IMR-90 (cell line): ENCODE data around the gene NOX3. TPM values are rescaled to one million over a fixed set of nuclear protein-coding genes. Genes with fewer than 3 reads are reported as not detected.

ENCODE experiments used
- ATAC-seq: fragments of 200-7000 bp; cut with Tn5 transposase; 2 replicates; pipeline ENCODE4 v1.9.1; 2020; ENCODE audit warnings: low read depth, mild to moderate bottlenecking, moderate library complexity
- BruUV-seq: library from RNA; stranded (reverse); fragments of 400-500 nt; replicated peaks from 2 replicates; lab custom pipeline; 2021; lab: Mats Ljungman, UMichigan
- CTCF ChIA-PET: fragments of 300-600 bp; formaldehyde crosslinking; extraction: SDS; loops from one replicate; lab custom pipeline; 2021; ENCODE audit warnings: antibody characterized with exemption; lab: Yijun Ruan, JAX
- POLR2A ChIA-PET: fragments of 300-600 bp; sonication (Branson Sonifier 250); formaldehyde crosslinking; loops from one replicate; lab custom pipeline; 2022; ENCODE audit warnings: antibody characterized with exemption; ENCODE audit not compliant: unreplicated experiment; lab: Charles Lee
- DNase-seq: peaks from one replicate; pipeline ENCODE4 v3.0.0; 2013
- H2AFZ ChIP-seq: replicated peaks from 2 replicates; pipeline ENCODE3; 2013; ENCODE audit warnings: low read length, mild to moderate bottlenecking; ENCODE audit not compliant: poor library complexity
- H2AK5ac ChIP-seq: 2 replicates; pipeline ENCODE4 v1.6.1; 2013; ENCODE audit warnings: low read depth, low read length, inconsistent platforms
- H2AK9ac ChIP-seq: replicated peaks from 2 replicates; pipeline ENCODE3; 2013; ENCODE audit warnings: mild to moderate bottlenecking, low read depth, low read length, moderate library complexity; ENCODE audit not compliant: poor library complexity
- H2BK120ac ChIP-seq: 2 replicates; pipeline ENCODE4 v1.6.1; 2013; ENCODE audit warnings: low read depth, low read length, inconsistent platforms
- H2BK15ac ChIP-seq: 3 replicates; pipeline ENCODE4 v1.6.1; 2013; ENCODE audit warnings: low read depth, low read length, inconsistent platforms
- H2BK20ac ChIP-seq: 2 replicates; pipeline ENCODE4 v1.6.1; 2013; ENCODE audit warnings: low read depth, mild to moderate bottlenecking, inconsistent platforms, low read length, moderate library complexity
- H2BK5ac ChIP-seq: 2 replicates; pipeline ENCODE4 v1.6.1; 2013; ENCODE audit warnings: mild to moderate bottlenecking, low read depth, low read length, inconsistent platforms; ENCODE audit not compliant: poor library complexity, severe bottlenecking
- H3K14ac ChIP-seq: replicated peaks from 2 replicates; pipeline ENCODE4 v1.6.1; 2013; ENCODE audit warnings: low read depth, low read length, inconsistent platforms
- H3K18ac ChIP-seq: 2 replicates; pipeline ENCODE4 v1.6.1; 2013; ENCODE audit warnings: low read depth, low read length, control low read depth
- H3K23ac ChIP-seq: 2 replicates; pipeline ENCODE4 v1.6.1; 2013; ENCODE audit warnings: low read depth, low read length, inconsistent platforms
- H3K27ac ChIP-seq: 2 replicates; pipeline ENCODE4 v1.5.1; 2013; ENCODE audit warnings: mild to moderate bottlenecking, control low read depth, low read length; ENCODE audit not compliant: insufficient read depth
- H3K27me3 ChIP-seq: 2 replicates; pipeline ENCODE4 v1.6.1; 2013; ENCODE audit warnings: low read length; ENCODE audit not compliant: control insufficient read depth, insufficient read depth
- H3K36me3 ChIP-seq: 2 replicates; pipeline ENCODE4 v1.6.1; 2013; ENCODE audit warnings: low read length, mixed read lengths; ENCODE audit not compliant: control insufficient read depth, insufficient read depth
- H3K4ac ChIP-seq: 2 replicates; pipeline ENCODE4 v1.6.1; 2013; ENCODE audit warnings: low read depth, low read length, inconsistent platforms
- H3K4me1 ChIP-seq: 2 replicates; pipeline ENCODE4 v1.6.1; 2013; ENCODE audit warnings: low read length, mixed read lengths; ENCODE audit not compliant: control insufficient read depth, insufficient read depth
- H3K4me2 ChIP-seq: 2 replicates; pipeline ENCODE4 v1.6.1; 2013; ENCODE audit warnings: low read depth, mild to moderate bottlenecking, control low read depth, low read length, moderate library complexity
- H3K4me3 ChIP-seq: 2 replicates; pipeline ENCODE4 v1.5.1; 2013; ENCODE audit warnings: low read depth, mild to moderate bottlenecking, control low read depth, low read length, moderate library complexity; ENCODE audit not compliant: insufficient read depth
- H3K56ac ChIP-seq: 2 replicates; pipeline ENCODE4 v1.6.1; 2013; ENCODE audit warnings: low read length, inconsistent platforms; ENCODE audit not compliant: insufficient read depth; ENCODE audit errors: extremely low read depth
- H3K79me1 ChIP-seq, 2 experiments: 2 replicates each; pipeline ENCODE4 v1.6.1; 2013; ENCODE audit warnings: low read length in 2 of 2, inconsistent platforms in 1 of 2, low read depth in 1 of 2
- H3K9ac ChIP-seq: 2 replicates; pipeline ENCODE4 v1.6.1; 2013; ENCODE audit warnings: low read depth, low read length, control low read depth
- H3K9me1 ChIP-seq: 2 replicates; pipeline ENCODE4 v1.6.1; 2013; ENCODE audit warnings: low read length, inconsistent platforms; ENCODE audit not compliant: insufficient read depth
- H3K9me3 ChIP-seq: 2 replicates; pipeline ENCODE4 v1.6.1; 2013; ENCODE audit warnings: low read length; ENCODE audit not compliant: control insufficient read depth, insufficient read depth
- H4K20me1 ChIP-seq: 2 replicates; pipeline ENCODE4 v1.6.1; 2013; ENCODE audit warnings: low read length, inconsistent platforms; ENCODE audit not compliant: insufficient read depth
- H4K5ac ChIP-seq: 2 replicates; pipeline ENCODE4 v1.6.1; 2013; ENCODE audit warnings: mild to moderate bottlenecking, low read depth, low read length, control low read depth
- H4K8ac ChIP-seq, 2 experiments: 2 replicates each; pipeline ENCODE4 v1.6.1; 2013; ENCODE audit warnings: low read depth in 2 of 2, low read length in 2 of 2, control low read depth in 1 of 2, inconsistent platforms in 1 of 2
- H4K91ac ChIP-seq: 2 replicates; pipeline ENCODE4 v1.6.1; 2013; ENCODE audit warnings: low read depth, low read length, inconsistent platforms; ENCODE audit not compliant: insufficient read depth
- BHLHE40 ChIP-seq: fragments of 150-350 bp; IDR thresholded peaks from 2 replicates; pipeline ENCODE4 v1.6.1; 2016; ENCODE audit warnings: mild to moderate bottlenecking, low read depth, low read length
- CEBPB ChIP-seq: IDR thresholded peaks from 2 replicates; pipeline ENCODE4 v1.6.1; 2012; ENCODE audit warnings: low read depth, low read length, improper control_type of control experiment
- CHD1 ChIP-seq: IDR thresholded peaks from 2 replicates; pipeline ENCODE4 v1.6.1; 2012; ENCODE audit warnings: low read depth, low read length, improper control_type of control experiment
- CTCF ChIP-seq: conservative IDR thresholded peaks from 2 replicates; pipeline ENCODE4 v1.5.1; 2012; ENCODE audit warnings: mild to moderate bottlenecking, low read depth, low read length, improper control_type of control experiment
- ELK1 ChIP-seq: fragments of 150-350 bp; IDR thresholded peaks from 2 replicates; pipeline ENCODE4 v1.6.1; 2016; ENCODE audit warnings: low read depth, mild to moderate bottlenecking, low read length, moderate library complexity, borderline replicate concordance
- FOS ChIP-seq: fragments of 150-350 bp; IDR thresholded peaks from 2 replicates; pipeline ENCODE4 v1.6.1; 2016; ENCODE audit warnings: low read depth, low read length
- MAFK ChIP-seq: IDR thresholded peaks from 2 replicates; pipeline ENCODE4 v1.6.1; 2012; ENCODE audit warnings: low read depth, low read length, improper control_type of control experiment
- MAZ ChIP-seq: IDR thresholded peaks from 2 replicates; pipeline ENCODE4 v1.6.1; 2012; ENCODE audit warnings: low read depth, mild to moderate bottlenecking, low read length, improper control_type of control experiment, moderate library complexity, borderline replicate concordance
- MXI1 ChIP-seq: IDR thresholded peaks from 2 replicates; pipeline ENCODE4 v1.6.1; 2012; ENCODE audit warnings: low read depth, mild to moderate bottlenecking, low read length, moderate library complexity, borderline replicate concordance
- NFE2L2 ChIP-seq: fragments of 150-350 bp; IDR thresholded peaks from 2 replicates; pipeline ENCODE4 v1.6.1; 2016; ENCODE audit warnings: low read depth, mild to moderate bottlenecking, low read length
- POLR2A ChIP-seq: IDR thresholded peaks from 2 replicates; pipeline ENCODE4 v1.6.1; 2012; ENCODE audit warnings: mild to moderate bottlenecking, low read depth, low read length
- RAD21 ChIP-seq: IDR thresholded peaks from 2 replicates; pipeline ENCODE4 v1.6.1; 2012; ENCODE audit warnings: low read length, improper control_type of control experiment
- RCOR1 ChIP-seq: IDR thresholded peaks from 2 replicates; pipeline ENCODE4 v1.6.1; 2012; ENCODE audit warnings: mild to moderate bottlenecking, low read length, improper control_type of control experiment; ENCODE audit not compliant: insufficient replicate concordance
- RFX5 ChIP-seq: IDR thresholded peaks from 2 replicates; pipeline ENCODE4 v1.8.0; 2012; ENCODE audit warnings: low read depth, mild to moderate bottlenecking, low read length, moderate library complexity
- SMC3 ChIP-seq: fragments of 150-350 bp; IDR thresholded peaks from 2 replicates; pipeline ENCODE4 v1.6.1; 2016; ENCODE audit warnings: low read depth, mild to moderate bottlenecking, antibody characterized with exemption, low read length, moderate library complexity
- WGBS, 2 experiments: methylation state at CpG; one replicate each; pipeline versions ENCODE4 v1.1.5 to v1.1.7; 2013; ENCODE audit warnings: missing lambda C conversion rate in 2 of 2; ENCODE audit not compliant: insufficient read length in 1 of 2; ENCODE audit errors: extremely low coverage in 2 of 2; 5-methylcytosine and 5-hydroxymethylcytosine counted together
- dilution Hi-C: fragments of 300-500 bp; cut with HindIII; formaldehyde crosslinking; loops from one replicate; pipeline ENCODE4 v1.14.3; 2018; ENCODE audit warnings: low sequenced_read_pairs; ENCODE audit not compliant: unreplicated experiment
- in situ Hi-C: fragments of 300-500 bp; cut with MboI; formaldehyde crosslinking; loops from 3 replicates; pipeline ENCODE4 v1.14.3; 2019; ENCODE audit warnings: low sequenced_read_pairs, inconsistent platforms, mixed read lengths
- intact Hi-C: fragments of 100-400 bp; cut with micrococcal nuclease; formaldehyde crosslinking; loops from 2 replicates; pipeline ENCODE4 v1.10.0; 2022
- polyA plus RNA-seq, 3 experiments: library from polyadenylated mRNA; depleted of rRNA; stranded (reverse); fragments of >200 nt; gene quantifications; 2 replicates each; pipeline ENCODE4 v1.2.3, GENCODE V29; 2012; ENCODE audit warnings: low replicate concordance in 1 of 3
- total RNA-seq: library from RNA; depleted of rRNA; stranded (reverse); fragments of >200 nt; gene quantifications from 2 replicates; pipeline ENCODE4 v1.2.3, GENCODE V29; 2012

Gene NOX3
- total and polyA plus RNA-seq, 2 of the 4 experiments (the other 2 are of a cell fraction), result not detected

GRCh38 chr6:155498370-155498769 is 42.7 kb upstream of the NOX3 start (continued):
- TF ChIP-seq RFX5, result no peak

- in situ Hi-C loops (loop anchor here (5.0 to 10.0 kb wide), 2 partner anchors 170 to 312 kb away; no protein-coding TSS in a partner anchor), intact Hi-C loops (loop anchor here (5.0 kb wide), 1 partner anchor 320 kb away; no protein-coding TSS in a partner anchor), dilution Hi-C loops (no loop called here)
- H3K36me3 ChIP-seq, result no peaks in the 10 kb centered on the region
- ATAC-seq, result no peak
- no peak overlapping the region for H3K4me3 ChIP-seq
- peak overlapping the region; percentile 55 for H2BK5ac ChIP-seq
- no peak overlapping the region for H2BK20ac ChIP-seq
- H4K20me1 ChIP-seq, result no peaks in the 10 kb centered on the region
- ChIA-PET CTCF (no interaction called here), POLR2A (no interaction called here)
- H3K18ac ChIP-seq, result peak overlapping the region; percentile 98; the same call in 1 of the 2 replicates
- H3K9me3 ChIP-seq, result no peaks in the 10 kb centered on the region
- H2AK9ac ChIP-seq, result no peak overlapping the region
- H2BK120ac ChIP-seq, result peak overlapping the region; percentile 99; the same call in 1 of the 2 replicates
- peak overlapping the region in 1 of 2 experiments; percentile 87; a peak in 1 of 4 replicates for H4K8ac ChIP-seq
- H3K4ac ChIP-seq, result 0 out of 2 replicates have a peak overlapping the region, but pooled peaks have one; percentile 97
- WGBS, 2 experiments, result no CpG with 5 or more reads among the region's 3 CpGs
- H3K9ac ChIP-seq, result no peak overlapping the region
- H3K79me1 ChIP-seq, result no peaks in the 10 kb centered on the region
- BruUV-seq, result no TSS peak
- 0 out of 2 replicates have a peak overlapping the region, but pooled peaks have one; percentile 49 for H4K5ac ChIP-seq
- H3K9me1 ChIP-seq, result no peaks in the 10 kb centered on the region; the same call in 1 of the 2 replicates
- H3K4me1 ChIP-seq, result peaks cover 18% of the 10 kb centered on the region
- no peak overlapping the region for H3K56ac ChIP-seq
- H3K14ac ChIP-seq, result no peak overlapping the region
- H3K23ac ChIP-seq, result no peak overlapping the region
- no peaks in the 10 kb centered on the region for H3K27me3 ChIP-seq
- no peak for DNase-seq
- peak overlapping the region; percentile 90; the same call in 1 of the 3 replicates for H2BK15ac ChIP-seq
- H2AK5ac ChIP-seq, result peak overlapping the region; percentile 94; the same call in 1 of the 2 replicates
- H2AFZ ChIP-seq, result no peak overlapping the region
- H3K4me2 ChIP-seq, result no peak overlapping the region
- H3K27ac ChIP-seq, result no peak overlapping the region
- H4K91ac ChIP-seq, result no peak overlapping the region; the same call in 1 of the 2 replicates
- TF ChIP-seq MAZ, result no peak
- no peak for TF ChIP-seq NFE2L2
- TF ChIP-seq RCOR1, result no peak
- no peak for TF ChIP-seq ELK1
- TF ChIP-seq BHLHE40, result no peak
- TF ChIP-seq RFX5, result no peak
- no peak for TF ChIP-seq MXI1
- no peak for TF ChIP-seq RAD21
- no peak for TF ChIP-seq POLR2A
- no peak for TF ChIP-seq CHD1
- no peak for TF ChIP-seq SMC3
- TF ChIP-seq MAFK, result no peak
- no peak for TF ChIP-seq CEBPB
- TF ChIP-seq FOS, result no peak
- no peak for TF ChIP-seq CTCF
Observed at GRCh38 chr6:155497273-155497672, 41.6 kb upstream of the NOX3 start.
